ENCODE results near the gene GDF10. TPM values are rescaled to one million over a fixed set of nuclear protein-coding genes. Genes with fewer than 3 reads are reported as not detected.

Gene GDF10
- total and polyA plus RNA-seq, 9 of the 15 experiments (the other 6 are each of a cell fraction or from before 2014, with no cell fraction given): 0.03 to 0.20 (median 0.11) TPM; not detected in 6

GRCh38 chr10:47322300-47323061, 22.5 kb downstream of the GDF10 start, which contains the start of gene GDF2:
Gene GDF2 (plus strand): TSS chr10:47322454. CDS start chr10:47322669, 215 bp downstream.
- no peaks in the 10 kb centered on the region for H4K20me1 ChIP-seq (replicated peaks; ENCODE audit: control insufficient read depth, insufficient read depth, low read length)
- CTCF ChIA-PET (ENCODE audit: low intra/inter-chr PET ratio): interaction anchor here (0.9 kb wide), 1 partner anchor 11 kb away, joined by 3 read pairs; no protein-coding TSS in a partner anchor
- FAIRE-seq (no peak), DNase-seq (ENCODE audit: extremely low read depth in 1 of 4, low spot score in 3 of 4) (peak; percentile 44 to 73 (median 58)), ATAC-seq (peak; percentile 64)
- intact Hi-C loops (cut with micrococcal nuclease): no loop called here
- peak within 1 kb of the TSS; percentile 33; the same call in 1 of the 2 replicates for H3K4me2 ChIP-seq (ENCODE audit: insufficient read depth, low read length)
- H3K9me1 ChIP-seq (ENCODE audit: control insufficient read depth, insufficient read depth, low read length): no peaks in the 10 kb centered on the region
- H2AFZ ChIP-seq (ENCODE audit: low read depth, low read length): no peak within 1 kb of the TSS; the same call in 1 of the 2 replicates
- no peaks in the 10 kb centered on the region for H3K79me2 ChIP-seq (ENCODE audit: control insufficient read depth, insufficient read depth, low read length)
- no peak within 1 kb of the TSS for H3K27ac ChIP-seq (ENCODE audit: extremely low read depth, low read depth, low read length)
- in situ Hi-C loops (cut with MboI): no loop called here
- no TSS peak for BruUV-seq (replicated peaks)
- no peak within 1 kb of the TSS for H3K4me3 ChIP-seq
- peaks cover 40 to 41% of the 10 kb centered on the region in 2 experiments for H3K4me1 ChIP-seq (replicated peaks in 1 of 2; ENCODE audit: control insufficient read depth in 2 of 2, insufficient read depth in 2 of 2, low read length in 2 of 2)
- POLR2A ChIA-PET: interaction anchor here (0.6 to 2.6 kb wide), 7 partner anchors 8 to 137 kb away, joined by 3 to 11 read pairs (median 3); no protein-coding TSS in a partner anchor
- H3K36me3 ChIP-seq (ENCODE audit: control insufficient read depth, insufficient read depth, low read length): no peaks in the 10 kb centered on the region
- WGBS (ENCODE audit: insufficient coverage, low coverage, missing lambda C conversion rate): 29% methylated on average over 35 of the region's 35 CpGs
- peak within 1 kb of the TSS in 1 of 2 experiments; percentile 65; a peak in 2 of 4 replicates for H3K9ac ChIP-seq (ENCODE audit: insufficient read depth in 1 of 2, low read depth in 2 of 2, low read length in 2 of 2)
- no peaks in the 10 kb centered on the region for H3K27me3 ChIP-seq (ENCODE audit: control insufficient read depth in 2 of 2, insufficient read depth in 2 of 2, low read length in 2 of 2)
- H3K9me3 ChIP-seq (replicated peaks; ENCODE audit: control insufficient read depth, insufficient read depth, low read depth, low read length): no peaks in the 10 kb centered on the region
- TF ChIP-seq ZNF583 (CRISPR knock-in tag; IDR thresholded peaks at IDR 0.05) (no peak), ZNF431 (CRISPR knock-in tag; IDR thresholded peaks at IDR 0.05) (no peak), CTBP1 (IDR thresholded peaks at IDR 0.05; ENCODE audit: borderline replicate concordance) (peak; percentile 71; the same call in 1 of the 2 replicates), RBM15 (IDR thresholded peaks at IDR 0.05; ENCODE audit: insufficient read depth, low read length) (no peak), NFIC (IDR thresholded peaks at IDR 0.05) (peak; percentile 72), MBD2 (IDR thresholded peaks at IDR 0.05; ENCODE audit: borderline replicate concordance, low read depth) (peak; percentile 24; the same call in 1 of the 2 replicates), FOSL1 (tag; conservative IDR thresholded peaks at IDR 0.05) (peak; percentile 50; the same call in 1 of the 2 replicates), SOX6 (IDR thresholded peaks at IDR 0.05) (peak; percentile 83), SPI1 (IDR thresholded peaks at IDR 0.05; ENCODE audit: borderline replicate concordance, low read depth, low read length) (no peak), RB1 (IDR thresholded peaks at IDR 0.05; ENCODE audit: low read depth) (peak; percentile 15; the same call in 1 of the 2 replicates), TFE3 (CRISPR knock-in tag; IDR thresholded peaks at IDR 0.05) (no peak), NCOR1 (IDR thresholded peaks at IDR 0.05) (peak; percentile 81), TRIM24 (IDR thresholded peaks at IDR 0.05) (peak in 1 of 2 experiments; percentile 70; a peak in 2 of 4 replicates), CHAMP1 (IDR thresholded peaks at IDR 0.05) (no peak)
- TF ChIP-seq, protein P1, sequence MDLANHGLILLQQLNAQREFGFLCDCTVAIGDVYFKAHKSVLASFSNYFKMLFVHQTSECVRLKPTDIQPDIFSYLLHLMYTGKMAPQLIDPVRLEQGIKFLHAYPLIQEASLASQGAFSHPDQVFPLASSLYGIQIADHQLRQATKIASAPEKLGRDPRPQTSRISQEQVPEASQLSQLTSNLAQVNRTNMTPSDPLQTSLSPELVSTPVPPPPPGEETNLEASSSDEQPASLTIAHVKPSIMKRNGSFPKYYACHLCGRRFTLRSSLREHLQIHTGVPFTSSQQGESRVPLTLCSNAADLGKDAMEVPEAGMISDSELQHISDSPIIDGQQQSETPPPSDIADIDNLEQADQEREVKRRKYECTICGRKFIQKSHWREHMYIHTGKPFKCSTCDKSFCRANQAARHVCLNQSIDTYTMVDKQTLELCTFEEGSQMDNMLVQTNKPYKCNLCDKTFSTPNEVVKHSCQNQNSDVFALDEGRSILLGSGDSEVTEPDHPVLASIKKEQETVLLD (IDR thresholded peaks at IDR 0.05): no peak

Data from K562 (cell line).